ENCODE results near the gene FGFR2.

The FGFR2 gene

GRCh38 chr10:121596689-121597503, 1.3 kb downstream of the FGFR2 start:
- TF ChIP-seq CTCF (IDR thresholded peaks at IDR 0.05; ENCODE audit: extremely low read depth, insufficient read depth, missing control alignments): no peak
- no peak for DNase-seq (ENCODE audit: low spot score)
- in situ Hi-C loops (cut with MboI; ENCODE audit: low pct_unique_long_range_greater_than_20kb, low sequenced_read_pairs, unreplicated experiment): no loop called here

- in situ Hi-C loops (cut with MboI; ENCODE audit: low pct_unique_long_range_greater_than_20kb, low sequenced_read_pairs, unreplicated experiment): no loop called here
- no peak for DNase-seq (ENCODE audit: low spot score)
- no peak for TF ChIP-seq CTCF (IDR thresholded peaks at IDR 0.05; ENCODE audit: extremely low read depth, insufficient read depth, missing control alignments)
Observed at GRCh38 chr10:121595806-121596688, 2.2 kb downstream of the FGFR2 start.

GRCh38 chr10:121595351-121595805, 2.9 kb downstream of the FGFR2 start:
- in situ Hi-C loops (cut with MboI; ENCODE audit: low pct_unique_long_range_greater_than_20kb, low sequenced_read_pairs, unreplicated experiment): no loop called here
- TF ChIP-seq CTCF (IDR thresholded peaks at IDR 0.05; ENCODE audit: extremely low read depth, insufficient read depth, missing control alignments): no peak

GRCh38 chr10:121594623-121595350, 3.5 kb downstream of the FGFR2 start:
- no peak for DNase-seq (ENCODE audit: low spot score)
- in situ Hi-C loops (cut with MboI; ENCODE audit: low pct_unique_long_range_greater_than_20kb, low sequenced_read_pairs, unreplicated experiment): no loop called here
- TF ChIP-seq CTCF (IDR thresholded peaks at IDR 0.05; ENCODE audit: extremely low read depth, insufficient read depth, missing control alignments): no peak

More at GRCh38 chr10:121595351-121595805, 2.9 kb downstream of the FGFR2 start:
- no peak for DNase-seq (ENCODE audit: low spot score)

GRCh38 chr10:121594076-121594475, 4.2 kb downstream of the FGFR2 start:
- no peak for DNase-seq (ENCODE audit: low spot score)
- TF ChIP-seq CTCF (IDR thresholded peaks at IDR 0.05; ENCODE audit: extremely low read depth, insufficient read depth, missing control alignments): no peak
- in situ Hi-C loops (cut with MboI; ENCODE audit: low pct_unique_long_range_greater_than_20kb, low sequenced_read_pairs, unreplicated experiment): no loop called here

Measured in GM13977 (cell line).